Stimulated activated CD8-positive, alpha-beta memory T cell treated with anti-CD3 and anti-CD28 coated beads, Interleukin-7, amount 100 ng/mL, for 24 hours (primary cell): ENCODE data around the gene TRIM17.

Experiments
- DNase-seq: peaks from one replicate; pipeline ENCODE4 v3.0.0-alpha.2; 2020; ENCODE audit warnings: low read depth

Gene TRIM17

DNA sequence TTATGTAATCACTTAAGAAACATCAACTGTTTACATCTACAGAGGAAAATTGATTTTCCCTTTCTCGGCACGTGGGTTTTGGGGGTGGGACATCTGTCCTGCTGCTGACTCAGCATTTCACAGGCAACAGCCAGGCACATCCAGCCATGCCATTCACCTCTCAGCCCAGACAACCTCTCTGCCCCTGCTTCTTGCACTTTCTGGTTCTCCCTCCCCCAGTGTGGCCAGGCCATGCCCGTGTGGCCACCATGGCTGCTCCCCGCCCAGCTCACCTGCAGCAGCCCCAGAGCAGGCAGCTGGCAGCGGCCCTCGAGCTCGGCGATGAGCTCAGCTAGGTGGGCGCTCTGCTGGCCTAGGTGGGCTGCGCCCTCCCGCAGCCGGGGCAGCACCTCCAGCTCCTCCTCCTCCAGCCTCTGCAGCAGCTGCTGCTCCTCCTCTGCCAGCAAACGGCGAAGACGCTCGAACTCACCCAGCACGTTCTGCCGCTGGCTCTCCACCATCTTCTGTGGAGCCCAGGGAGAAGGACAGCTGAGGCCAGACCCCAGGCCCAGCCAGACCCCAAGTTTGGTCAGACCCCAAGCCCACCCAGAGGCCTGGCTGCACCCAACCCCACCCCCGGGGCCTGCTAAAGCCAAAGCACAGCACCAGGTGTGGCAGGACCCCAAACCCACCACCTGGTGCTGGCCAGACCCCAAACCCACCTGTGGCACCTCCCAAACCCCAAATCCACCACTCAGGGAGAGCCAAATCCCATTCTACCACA, 15.8 kb downstream of the TRIM17 start:
- no peak for DNase-seq

DNA sequence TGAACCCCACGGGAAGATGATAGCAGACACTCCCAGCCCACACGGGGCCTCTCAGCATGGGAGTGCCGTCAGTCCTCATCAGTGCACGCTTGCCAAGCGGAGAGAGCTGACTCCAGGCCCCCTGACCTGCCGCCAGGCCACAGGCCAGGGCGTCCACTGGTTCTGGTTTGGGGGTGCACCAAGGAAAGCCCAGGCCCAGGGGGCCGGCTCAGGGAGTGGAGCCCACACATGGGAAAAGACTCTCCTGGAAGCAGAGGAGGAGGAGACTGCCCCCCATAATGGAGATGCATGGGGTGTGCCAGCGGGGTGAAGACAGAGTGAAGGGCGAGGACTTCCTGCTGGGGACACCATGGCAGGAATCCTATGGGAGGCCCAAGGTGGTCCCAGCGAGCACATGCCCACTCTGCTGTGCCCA, 16.4 kb downstream of the TRIM17 start:
- no peak for DNase-seq

DNA sequence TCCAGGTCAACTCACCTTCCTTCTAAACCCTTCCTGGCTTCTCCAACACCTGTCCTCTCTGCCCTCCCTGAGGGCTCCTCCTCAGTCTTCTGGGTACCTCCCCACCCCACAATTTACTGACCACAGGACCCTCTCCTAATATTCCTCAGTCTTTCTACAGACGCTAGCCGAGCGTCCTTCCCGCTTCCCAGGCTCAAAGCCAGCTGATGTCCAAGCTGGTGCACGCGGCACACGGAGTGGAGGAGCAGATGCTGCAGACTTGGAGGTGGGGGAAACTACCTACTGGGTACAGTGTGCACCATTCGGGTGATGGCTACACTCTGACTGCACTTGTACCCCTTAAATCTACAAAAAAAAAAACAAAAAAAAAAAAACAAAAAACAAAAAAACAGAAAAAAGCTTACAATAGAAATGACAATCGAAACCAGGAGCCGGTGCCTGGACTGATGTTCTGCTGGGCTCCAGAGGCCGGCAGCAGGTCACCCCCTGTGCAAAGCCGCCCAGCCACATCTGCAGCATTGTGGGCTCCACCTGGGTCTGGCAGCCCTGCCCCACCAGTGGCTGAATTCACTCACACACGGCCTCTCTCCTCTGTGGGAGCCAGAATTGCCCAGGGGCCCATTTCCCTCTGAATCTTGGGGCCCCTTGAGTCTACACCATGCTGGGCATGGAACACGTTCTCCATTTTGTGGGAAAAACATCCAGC, 17.0 kb downstream of the TRIM17 start:
- DNase-seq = no peak

DNA sequence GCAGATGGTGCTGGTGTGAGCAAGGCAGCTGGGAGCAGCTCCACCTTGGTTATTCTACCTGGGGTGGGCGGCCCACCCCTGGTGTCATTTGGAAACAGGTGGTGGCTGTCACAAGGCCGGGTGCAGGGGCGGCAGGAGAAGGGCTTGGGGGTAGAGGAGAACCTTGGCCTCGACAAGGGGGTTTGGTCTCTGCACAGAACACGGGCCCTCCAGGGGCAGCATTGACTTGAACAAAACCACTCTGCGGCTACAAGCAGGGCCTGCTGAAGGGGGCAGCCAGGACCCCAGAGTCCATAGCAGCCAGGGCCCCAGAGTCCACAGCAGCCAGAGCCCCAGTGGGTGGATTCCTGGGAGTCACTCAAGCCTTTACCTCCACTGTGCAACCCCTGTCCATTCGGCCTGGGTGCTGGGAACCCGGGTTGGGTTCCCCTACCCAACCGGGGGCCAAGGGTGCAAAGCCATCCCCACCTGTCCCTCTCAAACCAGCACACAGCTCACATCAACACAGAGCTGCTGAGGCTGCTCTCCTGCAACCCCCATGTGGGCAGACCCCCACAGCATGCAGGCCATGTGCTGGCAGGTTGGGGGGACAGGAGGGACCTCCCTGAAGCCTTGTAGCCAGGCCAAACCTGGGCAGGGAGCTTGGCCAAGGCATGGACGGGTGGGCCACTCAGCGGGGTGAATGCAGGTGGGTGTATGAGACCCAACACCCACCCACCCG, 17.8 kb downstream of the TRIM17 start:
- no peak for DNase-seq

DNA sequence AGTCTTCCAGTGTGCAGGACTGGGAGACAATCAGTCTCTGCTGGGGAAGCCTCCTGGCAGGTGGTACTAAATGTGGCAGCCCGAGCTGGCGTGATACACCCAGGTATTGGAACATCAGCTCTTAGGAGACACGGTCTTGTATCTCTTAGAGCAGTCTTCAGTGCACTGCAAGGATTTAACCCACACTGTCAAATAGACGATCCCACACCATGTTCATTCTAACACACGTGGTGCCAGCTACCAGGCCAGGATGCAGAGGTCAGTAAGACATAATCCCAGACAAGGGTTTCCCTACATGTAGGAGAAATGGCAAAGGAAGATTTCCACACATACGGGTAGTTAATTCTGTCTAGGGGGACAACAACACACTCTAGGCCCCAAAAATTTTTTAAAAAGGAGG, 18.7 kb downstream of the TRIM17 start:
- DNase-seq = no peak

DNA sequence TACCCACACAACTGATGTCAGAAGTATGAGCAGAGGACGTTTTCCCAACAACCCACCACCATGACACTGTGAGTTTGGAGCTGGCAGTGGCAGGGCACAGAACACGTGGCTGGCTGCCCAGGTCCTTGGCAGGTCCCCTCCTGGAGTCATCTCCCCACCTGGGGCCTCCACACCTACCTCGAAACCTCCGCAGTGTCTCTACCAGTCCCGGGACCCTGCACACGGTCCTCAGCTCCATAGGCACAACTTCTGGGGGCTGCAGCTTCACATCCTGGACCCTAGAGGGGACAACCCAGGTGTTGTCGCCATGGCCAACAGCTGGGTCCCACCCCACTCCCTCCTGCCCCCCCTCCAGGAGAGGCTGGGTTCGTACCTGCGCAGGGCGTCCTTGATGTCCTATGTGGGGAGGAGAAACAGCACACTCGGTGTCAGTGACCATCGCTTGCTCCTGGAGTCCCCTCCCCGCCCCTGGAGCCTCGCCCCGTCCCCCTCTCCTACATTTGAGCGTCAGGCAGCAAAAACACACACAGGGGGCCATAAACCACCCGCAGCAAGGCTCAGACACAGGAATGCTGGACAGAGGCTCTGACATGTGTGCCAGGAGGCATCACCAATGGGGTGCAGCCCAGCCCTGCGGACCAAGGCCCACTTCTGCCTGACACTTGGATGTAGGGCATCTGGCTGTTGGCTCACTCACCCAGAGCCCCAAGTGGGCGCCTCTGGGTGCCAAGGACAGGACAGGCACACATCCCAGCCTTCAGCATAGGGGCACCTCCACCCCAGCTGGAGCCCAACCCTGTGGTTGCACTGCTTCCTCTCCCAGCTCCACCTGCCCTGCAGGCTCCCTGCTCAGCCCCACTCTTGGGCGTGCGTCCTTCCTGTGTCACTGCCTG, 19.6 kb downstream of the TRIM17 start:
- DNase-seq = no peak

DNA sequence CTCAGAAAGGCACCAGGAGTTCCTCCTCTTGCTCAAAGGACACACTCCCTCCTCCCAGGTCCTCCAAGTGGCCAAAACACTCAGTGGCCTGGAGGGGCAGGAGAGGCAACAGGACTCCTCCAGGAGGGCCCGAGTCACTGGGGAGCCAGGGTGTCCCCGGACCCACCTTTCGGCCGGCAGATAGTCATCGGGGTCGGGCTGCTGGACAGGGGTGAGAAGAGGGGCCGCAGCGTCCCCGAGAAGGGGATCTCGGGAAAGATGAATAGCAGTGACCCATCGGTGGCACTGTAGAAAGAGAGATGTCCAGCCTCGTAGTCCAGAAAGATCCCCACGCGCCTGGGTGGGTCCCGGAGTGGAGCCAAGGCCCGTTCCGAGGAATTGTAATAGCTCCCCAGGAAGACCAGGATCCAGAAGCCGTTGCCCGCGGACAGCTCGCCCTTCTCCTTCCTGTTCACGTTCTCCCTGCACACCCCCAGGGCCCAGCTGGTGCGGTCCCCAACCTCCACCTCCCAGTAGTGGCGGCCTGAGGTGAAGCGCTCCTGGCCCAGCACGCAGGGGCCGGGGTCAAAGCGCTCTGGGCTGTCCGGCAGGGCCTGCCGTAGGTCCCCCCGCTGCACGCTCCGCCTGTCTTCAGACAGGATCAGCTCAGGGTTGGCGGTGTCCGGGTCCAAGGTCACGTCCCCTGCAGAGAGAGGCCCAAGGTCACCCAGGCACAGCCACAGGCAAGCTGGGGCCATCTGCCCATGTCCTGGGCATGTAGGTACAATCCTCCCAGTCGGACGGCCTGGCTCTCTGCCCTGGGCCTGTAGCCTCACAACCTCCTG, 21.9 kb downstream of the TRIM17 start:
- no peak for DNase-seq

DNA sequence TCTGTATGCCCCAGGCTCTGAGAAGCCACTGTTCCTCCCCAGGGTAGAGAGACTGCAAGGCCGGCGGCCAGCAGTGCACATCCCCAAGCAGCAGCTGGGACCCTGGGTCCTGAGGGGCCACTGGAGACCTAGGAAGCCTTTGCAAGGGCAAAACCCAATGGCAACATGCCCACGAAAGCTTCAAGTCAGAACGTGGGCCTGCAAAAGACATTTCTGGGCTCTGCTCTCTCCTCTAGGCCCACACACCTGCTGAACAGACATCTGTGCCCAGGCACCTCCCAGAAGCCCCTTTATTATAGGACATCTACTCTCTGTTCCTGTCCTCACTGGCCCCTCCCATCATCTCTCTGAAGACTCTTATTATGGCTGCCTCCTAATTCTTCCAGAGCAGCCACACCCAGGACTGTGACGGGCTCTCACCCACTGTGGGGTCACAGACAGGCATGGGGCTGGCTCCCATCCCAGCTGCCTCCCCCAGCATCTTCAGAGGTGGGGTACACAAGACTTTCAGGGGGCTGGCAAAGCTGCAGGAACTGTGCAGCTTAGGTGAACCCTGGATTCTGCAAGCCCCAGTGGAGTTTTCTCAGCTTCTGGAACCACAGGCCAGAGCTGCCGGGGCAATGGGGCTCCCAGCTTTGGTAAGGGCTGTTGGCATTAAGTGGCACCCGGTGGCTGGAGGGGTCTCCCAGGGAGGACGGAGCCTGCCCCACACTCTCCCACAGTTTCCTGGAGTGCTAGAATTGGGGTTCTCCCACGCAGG, 22.7 kb downstream of the TRIM17 start:
- DNase-seq = no peak

GRCh38 chr1:228393268-228393701, 23.4 kb downstream of the TRIM17 start:
- DNase-seq = no peak

DNA sequence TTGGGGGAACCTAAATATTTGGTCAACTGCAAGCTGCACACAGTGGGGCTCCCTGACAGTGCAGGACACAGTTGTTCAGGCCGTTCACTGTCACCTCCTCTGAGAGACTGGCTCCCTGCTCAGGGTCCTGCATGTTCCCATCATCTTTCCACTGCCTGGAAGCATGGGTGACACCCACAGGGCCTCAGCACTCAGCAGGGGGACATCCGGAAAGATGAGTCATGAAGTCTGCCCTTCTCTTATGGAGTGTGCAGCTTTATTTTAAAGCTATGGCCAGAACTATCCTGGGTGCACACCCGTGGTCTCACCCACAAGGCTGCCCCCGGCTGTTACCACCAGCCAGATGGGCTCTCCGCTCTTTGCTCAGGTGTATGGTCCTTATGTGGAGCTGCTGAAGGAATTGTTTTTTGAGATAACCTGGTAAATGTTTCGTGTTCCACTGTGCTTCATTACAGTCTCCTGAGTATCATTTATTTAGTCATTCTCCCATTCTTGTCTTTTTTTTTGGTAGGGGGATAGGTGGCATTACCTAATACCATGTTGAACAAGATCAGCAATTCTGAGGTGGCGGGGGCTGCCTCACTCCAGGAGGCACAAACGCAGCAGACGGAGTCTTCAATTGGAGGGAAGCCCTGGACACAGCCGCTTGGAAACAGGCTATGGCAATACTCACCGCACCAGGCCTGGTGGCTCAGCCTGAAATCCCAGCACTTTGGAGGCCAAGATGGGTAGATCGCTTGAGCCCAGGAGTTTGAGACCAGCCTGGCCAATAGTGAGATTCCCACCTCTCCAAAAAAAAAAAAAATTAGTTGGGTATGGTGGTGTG, 24.3 kb downstream of the TRIM17 start:
- DNase-seq = no peak

GRCh38 chr1:228391411-228392020, 25.1 kb downstream of the TRIM17 start:
- no peak for DNase-seq

DNA sequence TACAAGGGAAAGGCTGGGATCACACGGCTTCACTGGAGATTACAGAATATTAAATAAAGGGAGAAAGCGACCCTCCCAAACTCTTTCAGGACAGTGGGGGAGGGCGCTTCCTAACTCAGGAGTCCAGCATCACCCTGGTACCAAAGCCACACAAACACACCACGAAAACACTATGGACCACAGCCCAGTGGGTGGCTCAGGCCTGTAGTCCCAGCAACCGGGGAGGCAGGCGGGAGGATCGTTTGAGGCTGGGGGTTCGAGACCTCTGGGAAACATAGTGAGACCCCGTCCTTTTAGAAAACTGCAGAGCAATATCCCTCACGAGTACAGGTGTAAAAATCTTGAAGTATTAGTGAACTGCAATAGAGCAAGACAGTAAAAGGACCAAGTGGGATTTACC, 26.0 kb downstream of the TRIM17 start:
- no peak for DNase-seq

- DNase-seq = no peak
These were observed 29.3 kb downstream of the TRIM17 start for GRCh38 chr1:228387321-228387720.

DNA sequence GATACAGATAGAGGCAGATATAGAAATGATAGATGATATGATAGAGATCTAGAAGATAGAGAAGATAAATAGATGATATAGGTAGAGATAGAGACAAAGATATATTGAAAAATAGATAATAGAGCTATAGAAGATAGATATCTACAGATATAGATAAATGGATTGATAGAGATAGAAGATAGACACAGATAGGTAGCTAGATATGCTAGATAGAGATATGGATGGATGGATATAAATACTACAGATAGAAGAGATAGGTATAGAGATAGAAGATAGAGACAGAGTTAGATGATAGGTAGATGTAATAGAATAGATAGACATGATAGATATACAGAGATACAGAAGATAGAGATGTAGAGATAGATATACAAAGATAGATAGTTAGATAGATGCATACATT, 31.4 kb downstream of the TRIM17 start:
- no peak for DNase-seq

DNA sequence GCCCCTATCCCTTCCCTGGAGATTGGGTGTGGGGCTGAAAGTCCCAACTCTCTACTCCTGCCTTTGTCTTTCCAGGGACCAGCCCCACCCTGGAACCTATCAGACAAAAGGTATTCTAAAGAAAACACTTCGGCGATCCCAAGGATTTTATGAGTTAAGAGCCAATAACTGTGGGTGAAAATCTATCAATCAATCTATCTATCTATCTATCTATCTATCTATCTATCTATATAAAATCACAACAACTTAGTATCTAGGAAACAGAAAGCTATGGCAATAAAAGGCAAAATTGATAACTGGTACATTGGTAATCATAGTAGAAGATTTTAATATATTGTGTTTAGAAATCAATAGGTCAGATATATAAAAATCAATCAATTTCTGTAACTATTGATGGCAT, 32.9 kb downstream of the TRIM17 start:
- DNase-seq = no peak

DNA sequence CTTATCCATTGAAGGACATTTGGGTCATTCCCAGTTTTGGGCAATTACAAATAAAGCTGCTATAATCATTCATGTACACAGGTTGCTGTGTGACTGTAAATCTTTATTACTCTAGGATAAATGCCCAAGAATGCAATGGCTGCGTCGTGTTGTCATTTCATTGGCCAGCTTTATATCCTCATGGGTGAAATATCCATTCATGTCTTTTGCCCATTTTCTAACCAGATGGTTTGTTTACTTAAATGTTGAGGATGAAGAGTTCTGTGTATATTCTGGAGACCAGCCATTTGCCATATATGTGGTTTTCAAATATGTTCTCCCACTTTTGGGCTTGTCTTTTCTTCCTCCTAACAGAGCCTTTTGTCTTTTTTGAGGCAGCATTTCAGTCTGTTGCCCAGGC, 35.3 kb downstream of the TRIM17 start:
- DNase-seq = no peak

DNA sequence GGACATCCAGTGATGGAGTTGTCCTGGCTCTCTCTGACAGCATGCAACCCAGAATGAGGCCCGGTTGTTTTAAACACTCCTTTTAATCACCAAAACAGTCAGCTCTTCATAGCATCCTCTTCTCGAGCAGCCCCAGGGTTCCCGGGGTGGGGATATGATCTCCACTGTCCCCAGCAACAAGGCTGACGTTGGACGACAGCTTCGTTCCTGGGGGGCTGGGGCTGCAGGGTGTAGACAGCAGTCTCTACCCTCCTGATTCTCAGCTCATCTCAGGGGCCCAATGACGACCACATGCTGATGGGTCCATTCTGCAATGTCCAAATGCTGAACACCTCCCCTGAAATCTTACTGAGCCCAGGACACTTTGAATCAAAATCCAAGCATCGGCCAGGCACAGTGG, 37.0 kb downstream of the TRIM17 start:
- no peak for DNase-seq

- no peak for DNase-seq
These were observed 37.7 kb downstream of the TRIM17 start for GRCh38 chr1:228378873-228379460.
